H1 (cell line): Measurements from ENCODE around the gene CDCA7L. TPM values are rescaled to one million over a fixed set of nuclear protein-coding genes. Genes with fewer than 3 reads are reported as not detected.

Experiments
- CTCF ChIA-PET: fragments of 300-600 bp; sonication (Branson Sonifier 250); formaldehyde crosslinking; loops from one replicate; lab custom pipeline; 2021; ENCODE audit not compliant: partially characterized antibody; lab: Charles Lee
- POLR2A ChIA-PET: fragments of 300-600 bp; sonication (Branson Sonifier 250); formaldehyde crosslinking; loops from one replicate; lab custom pipeline; 2021; ENCODE audit warnings: inconsistent platforms; ENCODE audit not compliant: partially characterized antibody; lab: Charles Lee
- DNase-seq, 2 experiments: peaks; one replicate each; pipeline versions ENCODE4 v3.0.0 to v3.0.0-alpha.2; 2010 to 2022; ENCODE audit warnings: low spot score in 2 of 2, low read depth in 1 of 2, mixed read lengths in 1 of 2
- FAIRE-seq: peaks from 2 replicates; lab custom pipeline; 2011; peaks lifted over from hg19 to GRCh38; lab: Jason Lieb, UNC
- H2AFZ ChIP-seq: 2 replicates; pipeline ENCODE4 v1.8.1; 2012; ENCODE audit warnings: low read length, inconsistent platforms
- H2AK5ac ChIP-seq: 2 replicates; pipeline ENCODE4 v1.6.1; 2013; ENCODE audit warnings: low read depth, low read length
- H2BK120ac ChIP-seq: replicated peaks from 2 replicates; pipeline ENCODE3; 2013; ENCODE audit warnings: low read depth, low read length, inconsistent platforms
- H2BK12ac ChIP-seq: 2 replicates; pipeline ENCODE4 v1.6.1; 2013; ENCODE audit warnings: low read depth, low read length
- H2BK15ac ChIP-seq: 2 replicates; pipeline ENCODE4 v1.6.1; 2013; ENCODE audit warnings: low read length
- H2BK20ac ChIP-seq: 2 replicates; pipeline ENCODE4 v1.6.1; 2013; ENCODE audit warnings: low read length
- H2BK5ac ChIP-seq: 2 replicates; pipeline ENCODE4 v1.6.1; 2013; ENCODE audit warnings: low read depth, low read length
- H3K14ac ChIP-seq: 2 replicates; pipeline ENCODE4 v1.6.1; 2013; ENCODE audit warnings: inconsistent platforms; ENCODE audit not compliant: insufficient read length
- H3K18ac ChIP-seq: 2 replicates; pipeline ENCODE4 v1.6.1; 2013; ENCODE audit warnings: low read length; ENCODE audit errors: extremely low read depth
- H3K23ac ChIP-seq: 2 replicates; pipeline ENCODE4 v1.6.1; 2013; ENCODE audit warnings: inconsistent platforms; ENCODE audit not compliant: insufficient read length
- H3K23me2 ChIP-seq: 2 replicates; pipeline ENCODE4 v1.6.1; 2013; ENCODE audit warnings: low read depth, low read length
- H3K27ac ChIP-seq: 2 replicates; pipeline ENCODE4 v1.6.1; 2011; ENCODE audit warnings: low read depth, low read length, inconsistent platforms
- H3K27me3 ChIP-seq, 4 experiments: replicated peaks in 1 of 4; 1 replicate in 1 of 4; 2 replicates in 3 of 4; pipeline versions ENCODE4 v1.6.1 to v1.8.1; 2011 to 2013; ENCODE audit warnings: low read length in 3 of 4, mild to moderate bottlenecking in 3 of 4, inconsistent platforms in 2 of 4, mixed read lengths in 2 of 4, moderate library complexity in 1 of 4; ENCODE audit not compliant: control insufficient read depth in 3 of 4, insufficient read depth in 3 of 4; ENCODE audit errors: extremely low read depth in 1 of 4
- H3K36me3 ChIP-seq, 4 experiments: 2 replicates each; pipeline versions ENCODE4 v1.6.1 to v1.8.1; 2011 to 2013; ENCODE audit warnings: mild to moderate bottlenecking in 4 of 4, low read length in 3 of 4, moderate library complexity in 2 of 4, control low read depth in 1 of 4, inconsistent platforms in 1 of 4; ENCODE audit not compliant: insufficient read depth in 4 of 4, control insufficient read depth in 2 of 4
- H3K4ac ChIP-seq: replicated peaks from 2 replicates; pipeline ENCODE3; 2013; ENCODE audit warnings: low read length, low read depth, mixed read lengths, inconsistent platforms; ENCODE audit not compliant: insufficient read length
- H3K4me1 ChIP-seq, 4 experiments: replicated peaks in 1 of 4; 1 replicate in 1 of 4; 2 replicates in 3 of 4; pipeline versions ENCODE4 v1.6.1 to v1.8.1; 2011 to 2013; ENCODE audit warnings: low read length in 3 of 4, inconsistent platforms in 2 of 4, mixed read lengths in 1 of 4; ENCODE audit not compliant: insufficient read depth in 4 of 4, control insufficient read depth in 3 of 4
- H3K4me2 ChIP-seq, 2 experiments: 2 replicates each; pipeline versions ENCODE4 v1.6.1 to v1.8.1; 2011 to 2013; ENCODE audit warnings: low read depth in 2 of 2, low read length in 2 of 2, control low read depth in 1 of 2, inconsistent platforms in 1 of 2, mild to moderate bottlenecking in 1 of 2; ENCODE audit not compliant: insufficient read depth in 1 of 2
- H3K4me3 ChIP-seq, 4 experiments: fragments of 200-600, 300-600 bp in 1 of 4; sonication (generic), shearing (Covaris generic), sonication (Bioruptor Twin) in 1 of 4; 2 replicates each; pipeline versions ENCODE4 v1.5.1 to v1.8.1; 2011 to 2016; ENCODE audit warnings: low read length in 4 of 4, low read depth in 3 of 4, control low read depth in 2 of 4, inconsistent platforms in 2 of 4, mild to moderate bottlenecking in 2 of 4, mixed read lengths in 1 of 4, moderate library complexity in 1 of 4; ENCODE audit not compliant: insufficient read depth in 2 of 4; ENCODE audit errors: extremely low read depth in 1 of 4
- H3K56ac ChIP-seq: replicated peaks from 2 replicates; pipeline ENCODE3; 2013; ENCODE audit warnings: low read depth, mild to moderate bottlenecking, mixed read lengths, low read length, inconsistent platforms; ENCODE audit not compliant: insufficient read length
- H3K79me1 ChIP-seq: 2 replicates; pipeline ENCODE4 v1.6.1; 2013; ENCODE audit warnings: low read depth, low read length, control low read depth
- H3K79me2 ChIP-seq, 2 experiments: 2 replicates each; pipeline versions ENCODE4 v1.6.1 to v1.8.1; 2012 to 2013; ENCODE audit warnings: low read length in 2 of 2, mild to moderate bottlenecking in 2 of 2, inconsistent platforms in 1 of 2; ENCODE audit not compliant: insufficient read depth in 2 of 2, control insufficient read depth in 1 of 2
- H3K9ac ChIP-seq, 4 experiments: replicated peaks in 1 of 4; 1 replicate in 1 of 4; 2 replicates in 3 of 4; pipeline versions ENCODE4 v1.6.1 to v1.8.1; 2011 to 2013; ENCODE audit warnings: low read depth in 3 of 4, low read length in 3 of 4, control low read depth in 2 of 4, mild to moderate bottlenecking in 2 of 4, moderate library complexity in 2 of 4, inconsistent platforms in 1 of 4; ENCODE audit errors: extremely low read depth in 1 of 4
- H3K9me3 ChIP-seq, 2 experiments: 2 replicates each; pipeline versions ENCODE4 v1.6.1 to v1.8.1; 2012 to 2013; ENCODE audit warnings: mild to moderate bottlenecking in 2 of 2, moderate library complexity in 2 of 2, control low read depth in 1 of 2, inconsistent platforms in 1 of 2, low read depth in 1 of 2, low read length in 1 of 2, mixed read lengths in 1 of 2; ENCODE audit not compliant: insufficient read depth in 2 of 2
- H4K20me1 ChIP-seq, 2 experiments: replicated peaks in 1 of 2; 2 replicates each; pipeline versions ENCODE3 to v1.8.1; 2011 to 2013; ENCODE audit warnings: inconsistent platforms in 2 of 2, low read length in 2 of 2, mild to moderate bottlenecking in 1 of 2; ENCODE audit not compliant: insufficient read depth in 2 of 2, control insufficient read depth in 1 of 2
- H4K5ac ChIP-seq: 2 replicates; pipeline ENCODE4 v1.6.1; 2013; ENCODE audit warnings: low read length, low read depth, mixed read lengths, inconsistent platforms; ENCODE audit not compliant: insufficient read length
- H4K8ac ChIP-seq: 2 replicates; pipeline ENCODE4 v1.8.0; 2013; ENCODE audit warnings: mild to moderate bottlenecking, moderate library complexity, low read length, inconsistent platforms; ENCODE audit not compliant: insufficient read depth; ENCODE audit errors: extremely low read depth
- H4K91ac ChIP-seq: replicated peaks from 2 replicates; pipeline ENCODE3; 2013; ENCODE audit warnings: low read length, mixed read lengths, inconsistent platforms; ENCODE audit not compliant: insufficient read length
- ASH2L ChIP-seq: fragments of 200-600, 300-600 bp; sonication (generic); IDR thresholded peaks from one replicate; pipeline ENCODE4 v1.7.1; 2017; ENCODE audit warnings: low read length
- BACH1 ChIP-seq: IDR thresholded peaks from 2 replicates; pipeline ENCODE4 v1.6.1; 2012; ENCODE audit warnings: low read length, improper control_type of control experiment
- JUND ChIP-seq: IDR thresholded peaks from 2 replicates; pipeline ENCODE4 v1.6.1; 2011; ENCODE audit warnings: mild to moderate bottlenecking, improper control_type of control experiment, low read length
- PHF8 ChIP-seq: fragments of 200-600 bp; sonication (generic); conservative IDR thresholded peaks from 2 replicates; pipeline ENCODE4 v1.7.1; 2012; ENCODE audit warnings: low read depth, mild to moderate bottlenecking, inconsistent platforms, low read length, moderate library complexity
- POLR2A ChIP-seq, 2 experiments: IDR thresholded peaks; 1 replicate in 1 of 2; 2 replicates in 1 of 2; pipeline ENCODE4 v1.6.1; 2011; ENCODE audit warnings: low read depth in 2 of 2, low read length in 2 of 2, mild to moderate bottlenecking in 2 of 2; ENCODE audit errors: control extremely low read depth in 1 of 2
- POLR2AphosphoS5 ChIP-seq: IDR thresholded peaks from 2 replicates; pipeline ENCODE4 v1.6.1; 2011; ENCODE audit warnings: low read depth, low read length
- SRF ChIP-seq: IDR thresholded peaks from 2 replicates; pipeline ENCODE4 v1.6.1; 2011; ENCODE audit warnings: mild to moderate bottlenecking, low read depth, low read length, moderate library complexity
- TAF1 ChIP-seq: IDR thresholded peaks from 2 replicates; pipeline ENCODE4 v1.6.1; 2011; ENCODE audit warnings: mild to moderate bottlenecking, low read depth, low read length
- WGBS, 2 experiments: shearing (Covaris generic) in 1 of 2; methylation state at CpG; one replicate each; pipeline versions ENCODE4 v1.1.6 to v1.1.7; 2013 to 2015; ENCODE audit warnings: low lambda C conversion rate in 2 of 2, mixed read lengths in 2 of 2, inconsistent platforms in 1 of 2, low coverage in 1 of 2, missing lambda C conversion rate in 1 of 2; ENCODE audit not compliant: insufficient replicate concordance in 2 of 2, insufficient coverage in 1 of 2, insufficient read length in 1 of 2; ENCODE audit errors: extremely low coverage in 1 of 2, missing lambda C conversion rate in 1 of 2; 5-methylcytosine and 5-hydroxymethylcytosine counted together
- polyA plus RNA-seq, 7 experiments: library from polyadenylated mRNA; depleted of rRNA in 3 of 7; stranded (reverse) in 5 of 7; unstranded in 2 of 7; fragments of >200 nt in 5 of 7; fragments of 200-250 nt in 2 of 7; gene quantifications; 1 replicate in 5 of 7; 2 replicates in 1 of 7; 4 replicates in 1 of 7; pipeline versions ENCODE4 v1.2.1 to v1.2.3, GENCODE V29; 2011 to 2013; ENCODE audit warnings: missing spikeins in 2 of 7, mixed read lengths in 2 of 7
- total RNA-seq: library from RNA; stranded (reverse); fragmentation: NEBNext Ultra II Directional; extraction: Animal tissue kit (Norgen Biotek cat#: 25700); gene quantifications from 2 replicates; pipeline ENCODE4 v1.2.1, GENCODE V29; 2021

CDCA7L gene
- total and polyA plus RNA-seq, 2 of the 8 experiments (the other 6 are each of a cell fraction or from before 2014, with no cell fraction given), result 93.8 to 168 TPM

DNA sequence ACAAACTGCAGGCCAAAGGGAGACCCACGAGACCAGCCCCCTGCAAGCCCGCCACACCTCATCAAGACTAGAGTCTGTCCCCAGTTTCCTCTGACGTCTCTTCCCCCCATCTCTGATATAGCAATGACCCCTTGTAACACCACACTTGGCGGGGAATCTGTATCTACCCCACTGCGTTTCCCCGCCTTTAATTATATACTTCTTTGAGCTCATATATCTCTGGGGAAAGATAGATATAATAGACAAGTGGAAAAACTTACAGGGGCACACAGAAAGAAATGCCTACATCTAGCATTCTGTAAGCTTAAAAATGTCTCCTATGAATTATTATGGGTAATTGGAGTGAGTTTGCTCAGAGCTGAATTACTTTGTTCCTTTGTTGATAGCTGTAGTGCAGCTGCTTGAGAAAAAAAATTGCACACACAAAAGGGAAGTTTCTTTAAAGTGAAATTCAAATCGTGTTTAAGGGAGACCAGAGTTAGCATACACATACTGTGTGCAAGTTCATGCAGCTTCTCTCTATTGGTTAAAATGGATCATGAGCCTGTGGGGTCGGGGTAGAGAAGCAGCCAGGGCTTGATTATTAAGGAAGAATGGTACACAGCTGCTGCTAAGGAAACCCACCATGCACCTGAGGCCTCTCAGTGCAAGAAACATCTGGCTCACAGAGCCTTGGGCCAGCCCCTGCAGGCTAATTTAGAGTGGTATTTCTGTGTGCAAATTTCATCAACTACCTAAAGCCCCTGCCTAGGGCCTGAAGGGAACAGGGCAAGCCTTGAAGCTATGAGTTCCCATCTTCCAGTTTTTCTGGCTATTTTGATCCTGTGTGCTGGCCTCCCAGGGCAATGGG lies 32.5 kb downstream of the CDCA7L start:
- no peak overlapping the region for H2AFZ ChIP-seq
- no peak overlapping the region for H2BK12ac ChIP-seq
- H3K18ac ChIP-seq, result no peak overlapping the region
- no peak overlapping the region for H4K8ac ChIP-seq
- no peaks in the 10 kb centered on the region for H3K23me2 ChIP-seq
- H2BK20ac ChIP-seq, result no peak overlapping the region
- 88% methylated on average over 8 of the region's 8 CpGs; no CpG with 5 or more reads in 1 of the 2 experiments for WGBS, 2 experiments
- H3K9ac ChIP-seq, result no peak overlapping the region
- H3K27me3 ChIP-seq, result no peaks in the 10 kb centered on the region
- peaks cover 0 to 9% of the 10 kb centered on the region in 2 experiments for H4K20me1 ChIP-seq
- no peak overlapping the region for H3K14ac ChIP-seq
- H2BK120ac ChIP-seq, result no peak overlapping the region
- POLR2A ChIA-PET, result interaction anchor here (0.9 to 2.4 kb wide), 3 partner anchors 12 to 33 kb away, joined by 3 to 9 read pairs (median 3); partner anchors contain the start of gene CDCA7L
- H3K4me2 ChIP-seq, result no peak overlapping the region
- FAIRE-seq (no peak), DNase-seq (no peak)
- no peak overlapping the region for H2AK5ac ChIP-seq
- H3K4me3 ChIP-seq, result no peak overlapping the region
- H3K27ac ChIP-seq, result no peak overlapping the region
- no peak overlapping the region for H3K4ac ChIP-seq
- H4K5ac ChIP-seq, result no peak overlapping the region
- H4K91ac ChIP-seq, result no peak overlapping the region
- peaks cover 14 to 60% (median 34%) of the 10 kb centered on the region in 4 experiments for H3K36me3 ChIP-seq
- H3K79me2 ChIP-seq, result peaks cover 0 to 26% of the 10 kb centered on the region in 2 experiments; a peak in 2 of 4 replicates
- no peak overlapping the region for H3K23ac ChIP-seq
- no peaks in the 10 kb centered on the region for H3K4me1 ChIP-seq
- H2BK15ac ChIP-seq, result no peak overlapping the region
- no peak overlapping the region for H3K56ac ChIP-seq
- no peak for TF ChIP-seq TAF1
- no peak for TF ChIP-seq POLR2A (IDR thresholded peaks at IDR 0.05; ENCODE audit: control extremely low read depth in 1 of 2, low read depth in 2 of 2, low read length in 2 of 2)
- TF ChIP-seq SRF, result no peak
- no peak for TF ChIP-seq BACH1
- no peak for TF ChIP-seq PHF8
- no peak for TF ChIP-seq JUND
- TF ChIP-seq POLR2AphosphoS5, result no peak
- TF ChIP-seq ASH2L, result no peak
- TF ChIP-seq, all 59 proteins: peak for 0
- no peak overlapping the region for H2BK5ac ChIP-seq
- H3K9me3 ChIP-seq, result no peaks in the 10 kb centered on the region
- H3K79me1 ChIP-seq, result peaks cover 12% of the 10 kb centered on the region
- CTCF ChIA-PET, result interaction anchor here (1.4 kb wide), 1 partner anchor 9 kb away, joined by 3 read pairs; no protein-coding TSS in a partner anchor
